IMR-90 (cell line): ENCODE data around the gene MAGI1.

Source experiments
- CHD1 ChIP-seq: IDR thresholded peaks from 2 replicates; pipeline ENCODE4 v1.6.1; 2012; ENCODE audit warnings: low read depth, low read length, improper control_type of control experiment
- CTCF ChIP-seq: conservative IDR thresholded peaks from 2 replicates; pipeline ENCODE4 v1.5.1; 2012; ENCODE audit warnings: mild to moderate bottlenecking, low read depth, low read length, improper control_type of control experiment
- FOS ChIP-seq: fragments of 150-350 bp; IDR thresholded peaks from 2 replicates; pipeline ENCODE4 v1.6.1; 2016; ENCODE audit warnings: low read depth, low read length
- POLR2A ChIP-seq: IDR thresholded peaks from 2 replicates; pipeline ENCODE4 v1.6.1; 2012; ENCODE audit warnings: mild to moderate bottlenecking, low read depth, low read length
- RAD21 ChIP-seq: IDR thresholded peaks from 2 replicates; pipeline ENCODE4 v1.6.1; 2012; ENCODE audit warnings: low read length, improper control_type of control experiment
- RCOR1 ChIP-seq: IDR thresholded peaks from 2 replicates; pipeline ENCODE4 v1.6.1; 2012; ENCODE audit warnings: mild to moderate bottlenecking, low read length, improper control_type of control experiment; ENCODE audit not compliant: insufficient replicate concordance
- SMC3 ChIP-seq: fragments of 150-350 bp; IDR thresholded peaks from 2 replicates; pipeline ENCODE4 v1.6.1; 2016; ENCODE audit warnings: low read depth, mild to moderate bottlenecking, antibody characterized with exemption, low read length, moderate library complexity
- USF2 ChIP-seq: fragments of 150-350 bp; IDR thresholded peaks from 2 replicates; pipeline ENCODE4 v1.6.1; 2017; ENCODE audit warnings: mild to moderate bottlenecking, antibody characterized with exemption, low read length, low read depth

GRCh38 chr3:65729973-65730372, 308.7 kb downstream of the MAGI1 start:
- TF ChIP-seq CTCF, result no peak
- TF ChIP-seq POLR2A, result no peak
- no peak for TF ChIP-seq FOS
- TF ChIP-seq CHD1, result no peak
- no peak for TF ChIP-seq SMC3
- TF ChIP-seq USF2, result no peak
- no peak for TF ChIP-seq RCOR1
- no peak for TF ChIP-seq RAD21
